ENCODE results near the gene TMEM165. TPM values are rescaled to one million over a fixed set of nuclear protein-coding genes. Genes with fewer than 3 reads are reported as not detected.

The TMEM165 gene
- total RNA-seq, 3 donors from 2014 or later (not counting 1 experiment from before 2014, with no cell fraction given), result 86.9 to 113 (median 102) TPM

DNA sequence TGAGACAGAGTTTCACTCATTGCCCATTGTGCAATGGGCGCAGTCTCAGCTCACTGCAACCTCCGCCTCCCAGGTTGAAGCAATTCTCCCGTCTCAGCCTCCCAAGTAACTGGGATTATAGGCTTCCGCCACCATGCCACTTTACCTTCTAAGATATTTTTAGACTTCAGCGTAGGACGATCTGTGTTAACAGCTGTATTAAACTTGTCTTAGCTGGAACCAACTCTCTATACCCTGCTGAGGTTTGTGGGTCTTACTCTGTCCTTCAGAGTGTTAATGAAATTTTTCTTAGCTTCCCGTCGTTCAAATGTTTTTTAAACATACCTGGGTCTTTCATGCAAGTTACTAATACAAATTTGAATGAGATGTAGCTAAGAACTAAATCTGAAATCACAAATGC, 14.7 kb downstream of the TMEM165 start:
- H3K9me3 Mint-ChIP-seq, result no peaks in the 10 kb centered on the region
- no peaks in the 10 kb centered on the region for H3K4me1 ChIP-seq (ENCODE audit: control insufficient read depth, insufficient read depth, low read length)
- no peaks in the 10 kb centered on the region for H3K36me3 Mint-ChIP-seq
- no peaks in the 10 kb centered on the region for H3K9me3 ChIP-seq (ENCODE audit: control insufficient read depth, insufficient read depth, low read length)
- H3K27me3 Mint-ChIP-seq (ENCODE audit: low read depth in 2 of 2), result no peaks in the 10 kb centered on the region
- no peak overlapping the region for H3K27ac ChIP-seq (ENCODE audit: low read length)
- no peak for ATAC-seq
- no peaks in the 10 kb centered on the region for H3K27me3 ChIP-seq (ENCODE audit: control insufficient read depth, insufficient read depth, low read length)
- peaks cover 19% of the 10 kb centered on the region for H3K36me3 ChIP-seq (ENCODE audit: control insufficient read depth, insufficient read depth, low read length)
- no peak overlapping the region for H3K4me3 Mint-ChIP-seq
- 98% methylated on average over 8 of the region's 8 CpGs for WGBS (ENCODE audit: insufficient coverage)
- no peak for TF ChIP-seq CTCF (IDR thresholded peaks at IDR 0.05)
- H3K4me3 ChIP-seq (ENCODE audit: low read length), result no peak overlapping the region
- no peak for DNase-seq
- intact Hi-C loops (cut with micrococcal nuclease), result no loop called here
- H3K27ac Mint-ChIP-seq, result peak overlapping the region in 1 of 2 donors; percentile 53
- peaks cover 36 to 46% of the 10 kb centered on the region in 2 donors for H3K4me1 Mint-ChIP-seq

DNA sequence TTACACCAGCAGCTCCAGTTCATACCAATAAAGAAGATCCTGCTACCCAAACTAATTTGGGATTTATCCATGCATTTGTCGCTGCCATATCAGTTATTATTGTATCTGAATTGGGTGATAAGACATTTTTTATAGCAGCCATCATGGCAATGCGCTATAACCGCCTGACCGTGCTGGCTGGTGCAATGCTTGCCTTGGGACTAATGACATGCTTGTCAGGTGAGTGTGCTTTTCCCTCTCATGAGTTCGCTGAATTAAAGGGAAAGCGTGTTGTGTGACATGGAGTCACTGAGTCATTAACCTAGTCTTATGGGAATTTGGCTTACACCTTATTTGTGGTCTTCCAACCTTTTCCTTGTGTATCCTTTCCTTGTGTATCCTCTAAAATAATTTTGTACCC, 15.9 kb downstream of the TMEM165 start:
- intact Hi-C loops (cut with micrococcal nuclease), result no loop called here
- TF ChIP-seq CTCF (IDR thresholded peaks at IDR 0.05), result no peak
- H3K27me3 Mint-ChIP-seq (ENCODE audit: low read depth in 2 of 2), result no peaks in the 10 kb centered on the region
- Histone ChIP-seq H3K36me3 (ENCODE audit: control insufficient read depth, insufficient read depth, low read length) (peaks cover 22% of the 10 kb centered on the region), H3K9me3 (ENCODE audit: control insufficient read depth, insufficient read depth, low read length) (no peaks in the 10 kb centered on the region), H3K4me1 (ENCODE audit: control insufficient read depth, insufficient read depth, low read length) (no peaks in the 10 kb centered on the region), H3K4me3 (ENCODE audit: low read length) (no peak overlapping the region), H3K27ac (ENCODE audit: low read length) (no peak overlapping the region), H3K27me3 (ENCODE audit: control insufficient read depth, insufficient read depth, low read length) (no peaks in the 10 kb centered on the region)
- H3K4me3 Mint-ChIP-seq, result no peak overlapping the region
- H3K9me3 Mint-ChIP-seq, result no peaks in the 10 kb centered on the region
- H3K36me3 Mint-ChIP-seq, result peaks cover under 1% of the 10 kb centered on the region
- DNase-seq (no peak), ATAC-seq (no peak)
- peaks cover 27 to 37% of the 10 kb centered on the region in 2 donors for H3K4me1 Mint-ChIP-seq
- H3K27ac Mint-ChIP-seq, result no peak overlapping the region
- 98% methylated on average over 6 of the region's 6 CpGs for WGBS (ENCODE audit: insufficient coverage)

DNA sequence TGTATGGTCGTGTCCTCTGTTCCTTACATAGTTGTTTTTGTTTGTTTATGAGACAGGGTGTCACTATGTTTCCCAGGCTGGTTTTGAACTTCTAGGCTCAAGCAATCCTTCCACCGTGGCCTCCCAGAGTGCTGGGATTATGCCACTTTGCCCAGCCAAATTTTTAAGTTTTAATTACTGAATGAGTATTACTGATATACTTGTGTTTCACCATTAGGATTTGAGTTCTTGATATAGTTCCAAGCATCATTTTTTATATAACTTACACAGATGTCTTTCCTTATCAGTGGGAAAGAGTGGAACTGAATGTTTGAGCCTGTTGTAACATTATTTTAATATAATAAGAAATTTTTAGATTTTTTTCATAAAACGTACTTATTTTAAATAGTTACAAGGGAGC, 20.4 kb downstream of the TMEM165 start:
- H3K27me3 Mint-ChIP-seq (ENCODE audit: low read depth in 2 of 2), result no peaks in the 10 kb centered on the region

More for the DNA sequence above, 20.4 kb downstream of the TMEM165 start:
- Mint-ChIP-seq H3K27ac (no peak overlapping the region), H3K4me3 (no peak overlapping the region), H3K36me3 (peaks cover 10% of the 10 kb centered on the region), H3K9me3 (no peaks in the 10 kb centered on the region), H3K4me1 (peaks cover 0 to 7% of the 10 kb centered on the region in 2 donors)
- intact Hi-C loops (cut with micrococcal nuclease), result no loop called here
- no peaks in the 10 kb centered on the region for H3K9me3 ChIP-seq (ENCODE audit: control insufficient read depth, insufficient read depth, low read length)
- no peak overlapping the region for H3K27ac ChIP-seq (ENCODE audit: low read length)
- no peaks in the 10 kb centered on the region for H3K4me1 ChIP-seq (ENCODE audit: control insufficient read depth, insufficient read depth, low read length)
- no peak overlapping the region for H3K4me3 ChIP-seq (ENCODE audit: low read length)
- WGBS (ENCODE audit: insufficient coverage), result 96% methylated on average over 2 of the region's 3 CpGs
- peaks cover 47% of the 10 kb centered on the region for H3K36me3 ChIP-seq (ENCODE audit: control insufficient read depth, insufficient read depth, low read length)
- ATAC-seq, result no peak
- no peak for TF ChIP-seq CTCF (IDR thresholded peaks at IDR 0.05)
- H3K27me3 ChIP-seq (ENCODE audit: control insufficient read depth, insufficient read depth, low read length), result no peaks in the 10 kb centered on the region
- DNase-seq, result no peak

All from natural killer cell (primary cell).